ENCODE data around the gene PCNX3. TPM values are rescaled to one million over a fixed set of nuclear protein-coding genes. Genes with fewer than 3 reads are reported as not detected.

PCNX3 gene
- total RNA-seq, 2 donors from 2014 or later: 47.8 to 56.0 TPM

DNA sequence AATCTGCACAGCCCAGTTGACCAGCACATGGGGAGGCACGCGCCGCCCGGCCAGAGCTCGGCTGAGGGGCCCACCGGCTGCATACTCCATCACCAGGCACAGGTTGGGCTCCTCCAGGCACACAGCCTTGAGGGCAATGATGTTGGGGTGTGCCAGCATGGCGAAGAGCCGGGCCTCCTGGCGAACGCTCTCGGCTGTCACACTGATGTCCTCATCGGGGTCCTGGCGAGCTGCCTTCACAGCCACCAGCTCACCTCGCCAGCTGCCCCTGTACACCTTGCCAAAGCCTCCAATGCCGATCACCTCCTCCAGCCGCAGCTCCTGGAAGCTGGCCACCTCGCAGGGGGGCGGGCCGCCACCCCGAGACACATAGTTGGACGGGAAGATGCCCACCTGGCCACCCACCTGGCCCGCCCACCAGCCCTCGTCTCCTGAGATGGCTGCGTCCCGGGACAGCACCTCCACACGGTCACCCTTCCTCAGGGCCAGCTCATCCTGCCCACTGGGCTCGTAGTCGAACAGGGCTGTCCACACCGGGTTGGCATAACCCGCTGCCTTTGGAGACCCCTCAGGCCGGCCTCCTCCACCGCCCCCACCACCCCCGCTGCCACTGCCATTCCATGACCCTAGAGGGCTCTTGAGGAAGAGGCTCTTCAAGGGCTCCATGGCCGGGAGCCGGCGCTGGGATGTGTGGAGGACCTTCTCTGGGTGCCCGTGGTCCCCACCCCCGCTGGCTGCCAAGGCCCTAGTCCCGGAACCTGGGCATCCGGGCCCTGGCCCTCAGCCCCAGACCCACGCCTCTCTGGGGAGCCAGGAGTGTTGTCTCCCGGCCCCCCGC, 2.3 kb upstream of the PCNX3 start:
- ATAC-seq (no peak), DNase-seq (peak in 1 of 2 donors; percentile 50)
- intact Hi-C loops (cut with DNase I, micrococcal nuclease): no loop called here

DNA sequence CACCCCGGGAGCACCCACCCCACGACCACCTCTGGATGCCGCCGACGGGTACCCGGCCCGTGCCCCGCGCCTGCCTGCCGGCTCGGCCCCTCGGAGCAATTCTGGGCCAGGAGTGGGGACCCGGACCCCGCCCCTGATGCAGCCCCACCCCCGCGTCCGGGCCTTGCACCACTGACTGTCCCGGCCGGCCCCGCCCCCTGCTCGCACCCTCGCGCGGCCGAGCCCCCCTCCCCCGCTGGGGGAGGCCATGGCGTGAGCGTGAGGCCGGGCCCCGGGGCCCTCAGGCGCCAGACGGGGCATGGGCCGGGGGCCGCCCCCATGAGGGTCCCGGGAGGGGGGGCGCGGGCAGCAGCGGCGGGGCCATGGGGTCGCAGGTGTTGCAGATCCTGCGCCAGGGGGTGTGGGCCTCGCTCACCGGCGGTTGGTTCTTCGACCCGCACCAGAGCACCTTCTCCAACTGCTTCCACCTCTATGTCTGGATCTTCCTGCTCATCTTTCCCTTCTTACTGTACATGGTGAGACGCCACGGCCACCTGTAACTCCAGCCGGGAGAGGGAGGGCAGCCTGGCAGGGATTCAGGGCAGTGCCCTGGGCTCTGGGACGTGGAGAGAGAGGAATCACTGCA, 486 bp downstream of the PCNX3 start:
- ATAC-seq (peak; percentile 3), DNase-seq (peak in 1 of 2 donors; percentile 78)
- intact Hi-C loops (cut with DNase I, micrococcal nuclease): no loop called here

DNA sequence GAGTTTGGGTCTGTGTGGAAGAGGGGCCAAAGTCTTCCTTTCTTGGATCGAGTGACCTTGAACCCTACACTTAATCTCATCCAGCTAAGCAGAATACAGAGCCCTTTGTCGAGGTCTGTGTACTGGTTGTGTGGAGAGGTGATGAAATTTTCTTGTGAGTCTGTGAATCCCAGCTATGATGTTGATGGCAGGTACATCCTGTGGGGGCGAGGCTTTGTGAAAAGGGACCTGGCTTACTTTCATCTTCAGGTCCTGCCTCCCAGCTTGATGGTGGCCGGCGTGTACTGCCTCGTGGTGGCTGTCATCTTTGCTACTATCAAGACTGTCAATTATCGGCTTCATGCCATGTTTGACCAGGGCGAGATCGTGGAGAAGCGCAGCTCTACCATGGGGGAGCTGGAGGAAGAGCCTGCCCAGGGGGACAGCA, 1.0 kb downstream of the PCNX3 start:
- ATAC-seq (no peak), DNase-seq (no peak)
- intact Hi-C loops (cut with DNase I, micrococcal nuclease): no loop called here

DNA sequence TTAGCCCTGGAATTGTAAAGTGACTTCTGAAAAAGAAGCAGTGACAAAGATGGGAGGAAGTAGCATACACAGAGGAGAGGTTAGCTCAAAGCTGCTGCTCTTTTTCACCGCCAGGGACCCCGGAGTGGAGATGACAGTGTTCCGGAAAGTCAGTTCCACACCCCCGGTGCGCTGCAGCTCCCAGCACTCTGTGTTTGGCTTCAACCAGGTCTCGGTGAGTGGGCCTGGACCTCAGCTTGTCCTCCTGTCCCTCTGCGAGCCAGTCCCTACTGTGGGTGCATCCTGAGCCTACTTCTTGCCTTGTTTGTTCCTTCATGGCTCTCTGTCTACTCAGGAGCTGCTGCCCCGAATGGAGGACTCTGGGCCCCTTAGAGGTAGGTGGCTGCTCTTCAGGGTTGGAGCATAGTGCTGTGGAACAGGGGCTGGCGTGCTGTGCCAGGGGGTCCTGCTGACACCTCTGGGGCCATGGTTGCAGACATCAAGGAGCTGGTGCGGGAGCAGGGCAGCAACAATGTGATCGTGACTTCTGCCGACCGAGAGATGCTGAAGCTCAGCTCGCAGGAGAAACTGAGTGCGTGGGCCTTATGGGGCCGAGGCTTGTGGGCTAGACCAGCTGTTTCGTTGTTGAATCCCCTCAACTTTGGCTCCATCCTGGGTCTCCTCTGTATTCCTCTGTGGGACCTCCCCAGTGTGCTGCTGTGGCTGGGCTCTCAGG, 1.7 kb downstream of the PCNX3 start:
- intact Hi-C loops (cut with DNase I, micrococcal nuclease): no loop called here

DNA sequence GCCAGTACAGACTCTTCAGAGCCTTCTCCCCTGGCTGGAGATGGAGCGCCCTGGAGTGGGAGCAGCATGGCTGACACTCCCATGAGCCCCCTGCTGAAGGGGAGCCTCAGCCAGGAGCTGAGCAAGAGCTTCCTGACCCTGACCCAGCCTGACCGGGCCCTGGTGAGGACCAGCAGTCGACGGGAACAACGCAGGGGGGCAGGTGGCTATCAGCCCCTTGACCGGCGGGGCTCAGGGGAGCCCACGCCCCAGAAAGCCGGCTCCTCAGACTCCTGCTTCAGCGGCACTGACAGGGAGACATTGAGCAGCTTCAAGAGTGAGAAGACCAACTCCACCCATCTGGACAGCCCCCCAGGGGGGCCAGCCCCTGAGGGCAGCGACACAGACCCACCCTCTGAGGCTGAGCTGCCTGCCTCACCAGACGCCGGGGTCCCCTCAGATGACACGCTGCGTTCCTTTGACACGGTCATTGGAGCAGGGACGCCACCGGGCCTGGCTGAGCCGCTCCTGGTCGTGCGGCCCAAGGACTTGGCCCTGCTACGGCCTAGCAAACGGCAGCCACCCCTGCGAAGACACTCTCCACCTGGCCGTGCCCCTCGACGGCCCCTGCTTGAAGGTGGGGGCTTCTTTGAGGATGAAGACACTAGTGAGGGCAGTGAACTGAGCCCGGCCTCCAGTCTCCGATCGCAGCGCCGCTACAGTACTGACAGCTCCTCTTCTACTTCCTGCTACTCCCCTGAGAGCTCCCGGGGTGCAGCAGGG, 2.6 kb downstream of the PCNX3 start:
- intact Hi-C loops (cut with DNase I, micrococcal nuclease): no loop called here
- no peak for DNase-seq
- ATAC-seq: no peak

More for the DNA sequence above, 1.7 kb downstream of the PCNX3 start:
- DNase-seq: no peak
- no peak for ATAC-seq

DNA sequence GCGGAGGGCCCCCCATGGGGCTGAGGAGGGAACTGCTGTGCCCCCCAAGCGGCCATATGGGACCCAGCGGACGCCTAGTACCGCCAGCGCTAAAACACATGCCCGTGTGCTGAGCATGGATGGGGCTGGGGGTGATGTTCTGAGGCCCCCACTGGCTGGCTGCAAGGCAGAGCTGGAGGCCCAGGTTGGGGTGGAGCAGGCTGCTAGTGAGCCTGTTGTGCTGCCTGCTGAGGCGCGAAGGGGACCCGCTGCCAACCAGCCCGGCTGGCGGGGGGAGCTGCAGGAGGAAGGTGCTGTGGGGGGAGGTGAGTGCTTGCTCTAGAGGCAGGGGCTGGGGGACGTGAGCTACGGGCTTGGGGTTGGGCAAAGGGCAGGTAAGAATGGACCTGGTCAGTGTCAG, 3.2 kb downstream of the PCNX3 start:
- intact Hi-C loops (cut with DNase I, micrococcal nuclease): no loop called here
- ATAC-seq: no peak
- no peak for DNase-seq

DNA sequence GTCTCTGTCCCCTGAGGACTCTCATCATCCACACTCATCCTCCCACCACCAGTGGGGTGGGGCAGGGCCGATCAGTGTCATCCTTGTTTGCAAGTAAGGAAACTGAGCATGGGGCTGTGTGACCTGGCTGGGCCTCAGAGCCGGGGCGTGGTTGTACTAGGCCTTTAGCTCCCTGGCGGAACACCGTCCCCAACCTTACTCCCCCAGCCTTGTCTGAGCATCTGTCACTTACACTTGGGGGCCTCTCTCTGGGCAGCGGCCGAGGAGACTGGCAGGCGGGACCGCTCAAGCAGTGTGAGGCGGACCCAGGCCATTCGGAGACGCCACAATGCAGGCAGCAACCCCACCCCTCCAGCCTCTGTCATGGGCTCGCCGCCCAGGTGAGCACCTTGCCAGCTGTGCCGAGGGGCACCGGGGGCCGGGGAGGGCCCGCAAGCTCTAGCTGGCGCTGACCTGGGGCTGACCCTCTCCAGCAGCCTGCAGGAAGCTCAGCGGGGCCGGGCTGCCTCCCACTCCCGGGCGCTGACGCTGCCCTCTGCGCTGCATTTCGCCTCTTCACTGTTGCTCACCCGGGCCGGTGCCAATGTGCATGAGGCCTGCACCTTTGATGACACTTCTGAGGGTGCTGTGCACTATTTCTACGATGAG, 3.8 kb downstream of the PCNX3 start:
- intact Hi-C loops (cut with DNase I, micrococcal nuclease): no loop called here
- DNase-seq: no peak
- no peak for ATAC-seq

DNA sequence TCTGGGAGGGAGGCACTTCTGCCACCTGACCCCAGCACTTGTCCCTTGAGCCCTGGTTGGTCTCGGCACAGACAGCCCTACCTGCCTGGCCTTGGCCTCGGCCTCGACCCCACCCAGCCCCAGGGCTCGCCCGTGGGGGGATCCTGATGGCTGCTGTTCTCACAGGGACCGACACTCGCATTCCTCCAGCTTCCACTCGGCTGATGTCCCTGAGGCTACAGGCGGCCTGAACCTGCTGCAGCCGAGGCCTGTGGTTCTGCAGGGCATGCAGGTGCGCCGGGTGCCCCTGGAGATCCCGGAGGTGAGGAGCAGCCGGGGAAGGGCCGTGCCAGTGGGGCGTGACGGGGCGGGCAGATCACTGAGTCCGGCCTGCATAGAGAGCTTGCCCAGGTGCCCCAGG, 5.1 kb downstream of the PCNX3 start:
- DNase-seq (no peak), ATAC-seq (no peak)
- intact Hi-C loops (cut with DNase I, micrococcal nuclease): loop anchor here in 1 of 2 donors (10.0 kb wide), 1 partner anchor 56 kb away; no protein-coding TSS in a partner anchor

DNA sequence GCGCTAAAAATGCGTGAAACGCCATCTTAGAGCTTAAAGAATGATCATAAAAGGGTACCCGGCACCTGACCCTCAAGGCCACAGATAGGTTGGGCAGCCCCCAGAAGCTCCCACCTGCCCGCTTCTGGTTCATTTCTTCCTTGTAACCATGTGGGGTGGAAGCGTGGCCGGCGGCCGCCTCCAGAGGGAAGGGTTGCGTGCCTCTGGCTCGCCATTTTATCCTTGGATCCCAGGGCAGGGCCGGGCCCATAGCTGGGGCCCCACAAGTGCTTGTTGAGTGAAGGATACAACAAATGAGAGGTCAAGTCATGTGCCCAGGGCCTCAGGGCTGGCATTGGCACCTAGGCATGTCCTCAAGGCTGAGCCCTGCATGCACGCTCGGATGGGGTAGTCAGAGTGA, 5.9 kb downstream of the PCNX3 start:
- intact Hi-C loops (cut with DNase I, micrococcal nuclease): loop anchor here in 1 of 2 donors (10.0 kb wide), 1 partner anchor 57 kb away; no protein-coding TSS in a partner anchor
- ATAC-seq (no peak), DNase-seq (no peak)

DNA sequence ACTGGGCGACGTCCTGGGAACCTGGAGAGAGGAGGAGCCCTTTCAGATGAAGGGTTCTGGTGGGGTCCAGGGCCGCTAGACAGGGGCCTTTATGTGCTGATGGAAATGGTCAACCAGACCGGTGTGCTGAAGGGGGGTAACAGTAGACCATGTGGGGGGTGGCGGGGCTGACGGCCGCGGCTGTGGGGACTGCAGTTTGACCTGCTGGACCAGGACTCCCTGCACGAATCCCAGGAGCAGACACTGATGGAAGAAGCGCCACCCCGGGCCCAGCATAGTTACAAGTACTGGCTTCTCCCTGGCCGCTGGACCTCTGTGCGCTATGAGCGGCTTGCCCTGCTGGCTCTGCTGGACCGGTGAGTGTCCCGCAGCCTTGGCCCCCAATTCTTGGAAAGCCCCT, 6.4 kb downstream of the PCNX3 start:
- intact Hi-C loops (cut with DNase I, micrococcal nuclease): loop anchor here in 1 of 2 donors (10.0 kb wide), 1 partner anchor 57 kb away; no protein-coding TSS in a partner anchor
- DNase-seq: no peak
- no peak for ATAC-seq

DNA sequence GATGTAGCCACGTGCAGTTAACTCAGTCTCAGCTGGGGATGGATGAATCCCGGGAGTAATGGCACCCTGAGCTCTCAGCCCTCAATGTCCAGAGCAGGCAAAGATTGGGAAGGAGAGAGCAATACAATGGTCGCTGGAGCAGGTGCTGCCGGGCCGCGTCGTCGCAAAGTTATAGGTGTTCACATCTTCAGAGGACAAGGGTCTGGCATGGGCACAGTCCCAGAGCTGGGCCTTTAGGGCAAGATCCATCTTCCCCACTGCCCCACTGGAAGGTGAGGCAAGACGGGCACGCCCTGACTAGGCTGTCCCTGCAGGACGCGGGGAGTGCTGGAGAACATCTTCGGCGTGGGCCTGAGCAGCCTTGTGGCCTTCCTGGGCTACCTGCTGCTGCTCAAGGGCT, 7.6 kb downstream of the PCNX3 start:
- no peak for DNase-seq

DNA sequence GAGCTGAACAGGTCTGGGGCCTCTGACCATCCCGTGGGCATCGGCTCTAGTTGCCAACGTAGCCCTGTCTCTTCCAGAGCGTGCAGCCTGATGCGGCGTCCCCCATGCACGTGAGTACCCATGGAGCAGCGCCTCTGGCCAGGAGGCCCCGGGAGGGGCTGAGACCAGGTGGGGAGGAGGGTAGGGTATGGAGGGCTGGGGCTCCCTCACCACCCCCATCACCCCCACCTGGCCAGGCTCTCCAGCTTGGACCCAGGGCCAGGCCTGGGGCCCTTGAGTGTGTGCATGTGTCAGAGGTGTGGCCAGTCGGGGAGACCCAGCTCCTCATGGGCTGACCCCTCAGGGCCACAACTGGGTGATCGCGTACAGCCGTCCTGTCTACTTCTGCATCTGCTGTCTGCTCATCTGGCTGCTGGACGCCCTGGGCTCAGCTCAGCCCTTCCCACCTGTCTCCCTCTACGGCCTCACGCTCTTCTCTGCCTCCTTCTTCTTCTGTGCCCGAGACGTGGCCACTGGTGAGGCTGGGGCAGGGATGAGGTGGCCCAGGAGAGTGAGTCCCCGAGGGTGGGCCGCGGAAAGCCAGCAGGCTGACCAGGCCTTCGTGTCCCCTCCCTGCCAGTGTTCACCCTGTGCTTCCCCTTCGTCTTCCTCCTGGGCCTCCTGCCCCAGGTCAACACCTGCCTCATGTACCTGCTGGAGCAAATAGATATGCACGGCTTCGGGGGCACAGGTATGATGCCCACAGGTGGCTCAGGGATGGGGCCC, 8.5 kb downstream of the PCNX3 start:
- DNase-seq: no peak
- no peak for ATAC-seq
- intact Hi-C loops (cut with DNase I, micrococcal nuclease): loop anchor here in 1 of 2 donors (10.0 kb wide), 1 partner anchor 59 kb away; no protein-coding TSS in a partner anchor

More for the DNA sequence above, 7.6 kb downstream of the PCNX3 start:
- intact Hi-C loops (cut with DNase I, micrococcal nuclease): loop anchor here in 1 of 2 donors (10.0 kb wide), 1 partner anchor 58 kb away; no protein-coding TSS in a partner anchor
- ATAC-seq: no peak

DNA sequence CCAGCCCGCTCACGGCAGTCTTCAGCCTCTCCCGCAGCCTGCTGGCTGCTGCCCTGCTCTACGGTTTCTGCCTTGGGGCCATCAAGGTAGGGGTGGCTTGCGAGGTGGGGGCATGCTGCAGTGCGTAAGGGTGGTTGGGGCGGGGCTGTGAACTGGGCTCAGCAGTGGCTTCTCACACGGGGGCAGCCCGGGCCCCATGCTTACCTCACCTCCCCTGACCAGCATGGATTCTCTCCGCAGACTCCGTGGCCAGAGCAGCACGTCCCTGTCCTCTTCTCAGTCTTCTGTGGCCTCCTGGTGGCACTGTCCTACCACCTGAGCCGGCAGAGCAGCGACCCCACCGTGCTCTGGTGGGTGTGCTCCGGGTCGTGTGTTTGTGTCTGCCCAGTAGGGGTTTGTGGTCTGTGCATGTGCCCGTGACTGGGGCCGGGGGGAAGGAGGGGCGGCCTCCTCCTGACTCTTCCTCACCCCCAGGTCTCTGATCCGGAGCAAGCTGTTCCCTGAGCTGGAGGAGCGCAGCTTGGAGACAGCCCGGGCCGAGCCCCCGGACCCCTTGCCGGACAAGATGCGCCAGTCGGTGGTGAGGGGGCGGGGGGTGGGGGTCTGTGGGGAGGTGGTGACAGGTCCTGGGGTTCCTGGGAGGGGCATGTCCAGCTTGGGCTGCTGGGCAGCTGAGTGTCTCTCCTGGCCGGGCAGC, 9.5 kb downstream of the PCNX3 start:
- intact Hi-C loops (cut with DNase I, micrococcal nuclease): loop anchor here in 1 of 2 donors (10.0 kb wide), 1 partner anchor 60 kb away; no protein-coding TSS in a partner anchor
- no peak for ATAC-seq
- DNase-seq: no peak

DNA sequence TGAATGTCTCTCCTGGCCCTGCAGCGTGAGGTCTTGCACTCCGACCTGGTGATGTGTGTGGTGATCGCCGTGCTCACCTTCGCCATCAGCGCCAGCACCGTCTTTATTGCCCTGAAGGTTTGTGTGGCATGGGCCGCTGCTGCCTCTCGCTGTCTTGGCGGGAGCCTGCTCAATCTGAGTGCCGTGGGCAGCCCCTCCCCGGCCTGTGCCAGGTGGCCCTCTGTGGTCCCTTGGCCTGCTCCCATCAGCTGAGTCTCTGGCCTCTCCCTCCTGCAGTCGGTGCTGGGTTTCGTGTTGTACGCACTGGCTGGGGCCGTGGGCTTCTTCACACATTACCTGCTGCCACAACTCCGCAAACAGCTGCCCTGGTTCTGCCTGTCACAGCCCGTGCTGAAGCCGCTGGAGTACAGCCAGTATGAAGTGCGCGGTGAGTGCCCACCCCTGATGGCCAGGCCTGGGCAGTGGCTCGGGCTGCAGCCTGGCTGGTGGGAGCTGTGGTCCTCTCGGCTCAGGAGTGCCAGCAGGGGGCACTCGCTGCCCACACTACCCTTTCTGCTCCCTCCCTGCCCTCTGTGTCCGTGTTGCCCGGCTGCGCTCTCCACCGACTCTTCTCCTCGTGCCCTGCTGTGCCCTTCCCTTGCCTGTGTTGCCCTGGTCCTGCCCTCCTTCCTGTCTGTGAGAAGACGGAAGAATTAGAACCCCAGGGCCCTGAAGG, 10.2 kb downstream of the PCNX3 start:
- ATAC-seq: peak; percentile 87
- intact Hi-C loops (cut with DNase I, micrococcal nuclease): loop anchor here in 1 of 2 donors (10.0 kb wide), 1 partner anchor 61 kb away; no protein-coding TSS in a partner anchor

DNA sequence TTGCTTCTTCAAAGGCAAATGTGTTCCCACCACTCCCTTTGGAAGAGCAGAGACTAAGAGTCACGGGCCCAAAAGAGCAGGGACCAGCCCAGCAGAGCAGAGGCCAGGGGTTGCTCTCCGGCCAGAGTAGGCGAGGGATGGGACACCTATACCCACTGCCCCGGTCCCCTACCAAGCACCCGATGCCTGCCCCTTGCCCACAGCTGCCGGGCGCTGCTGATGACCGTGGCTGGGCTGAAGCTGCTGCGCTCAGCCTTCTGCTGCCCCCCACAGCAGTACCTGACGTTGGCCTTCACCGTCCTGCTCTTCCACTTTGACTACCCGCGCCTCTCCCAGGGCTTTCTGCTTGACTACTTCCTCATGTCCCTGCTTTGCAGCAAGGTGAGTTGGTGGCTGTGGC, 11.6 kb downstream of the PCNX3 start:
- DNase-seq: no peak
- intact Hi-C loops (cut with DNase I, micrococcal nuclease): loop anchor here in 1 of 2 donors (10.0 kb wide), 1 partner anchor 62 kb away; no protein-coding TSS in a partner anchor
- no peak for ATAC-seq

More for the DNA sequence above, 10.2 kb downstream of the PCNX3 start:
- peak in 1 of 2 donors; percentile 74 for DNase-seq

DNA sequence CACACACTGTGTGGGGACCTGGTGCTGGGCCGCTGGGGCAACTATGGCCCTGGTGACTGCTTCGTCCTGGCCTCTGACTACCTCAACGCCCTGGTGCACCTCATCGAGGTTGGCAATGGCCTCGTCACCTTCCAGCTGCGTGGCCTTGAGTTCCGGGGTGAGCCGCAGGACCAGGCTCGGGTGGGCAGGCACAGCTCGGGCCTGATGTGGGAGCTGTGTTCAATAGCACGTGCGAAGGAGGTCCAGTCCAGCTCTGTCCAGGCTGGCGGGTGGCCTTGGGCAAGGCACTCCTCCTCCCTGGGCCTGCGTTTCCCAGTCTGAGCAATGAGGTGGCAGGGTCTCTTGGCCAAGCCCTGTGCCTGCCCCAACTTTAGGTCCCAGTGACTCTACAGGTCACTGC, 14.0 kb downstream of the PCNX3 start:
- intact Hi-C loops (cut with DNase I, micrococcal nuclease): loop anchor here in 1 of 2 donors (10.0 kb wide), 1 partner anchor 65 kb away; no protein-coding TSS in a partner anchor
- DNase-seq: no peak
- ATAC-seq: no peak

Measured in left colon (tissue), 2 donors.